Activated CD4-positive, alpha-beta T cell treated with anti-CD3 and anti-CD28 coated beads, Interleukin-2, amount 50 U/mL, for 4 hours (primary cell): ENCODE data around the gene CYP4X1.
"Not testable (repeated sequence)": the region's sequence is repeated elsewhere in the genome, so short reads cannot be mapped to it uniquely, and the experiment has no call there.

Experiments
- DNase-seq, 2 experiments: peaks; one replicate each; pipeline ENCODE4 v3.0.0-alpha.2; 2020

CYP4X1 gene

GRCh38 chr1:47089356-47089755 lies 65.9 kb downstream of the CYP4X1 start:
- peak; percentile 3 to 5 for DNase-seq

GRCh38 chr1:47091476-47091875 lies 68.0 kb downstream of the CYP4X1 start:
- DNase-seq = not testable (repeated sequence)
